GM21786 (cell line): ENCODE results near the gene LDLRAD1.
"Not testable (repeated sequence)": the region's sequence is repeated elsewhere in the genome, so short reads cannot be mapped to it uniquely, and the experiment has no call there.

Source experiments
- ATAC-seq: cut with Tn5 transposase; IDR thresholded peaks from one replicate; pipeline ENCODE4 v1.9.1; 2021; ENCODE audit not compliant: unreplicated experiment

The LDLRAD1 gene

GRCh38 chr1:53994516-53994915 is 23.5 kb downstream of the LDLRAD1 start:
- not testable (repeated sequence) for ATAC-seq

DNA sequence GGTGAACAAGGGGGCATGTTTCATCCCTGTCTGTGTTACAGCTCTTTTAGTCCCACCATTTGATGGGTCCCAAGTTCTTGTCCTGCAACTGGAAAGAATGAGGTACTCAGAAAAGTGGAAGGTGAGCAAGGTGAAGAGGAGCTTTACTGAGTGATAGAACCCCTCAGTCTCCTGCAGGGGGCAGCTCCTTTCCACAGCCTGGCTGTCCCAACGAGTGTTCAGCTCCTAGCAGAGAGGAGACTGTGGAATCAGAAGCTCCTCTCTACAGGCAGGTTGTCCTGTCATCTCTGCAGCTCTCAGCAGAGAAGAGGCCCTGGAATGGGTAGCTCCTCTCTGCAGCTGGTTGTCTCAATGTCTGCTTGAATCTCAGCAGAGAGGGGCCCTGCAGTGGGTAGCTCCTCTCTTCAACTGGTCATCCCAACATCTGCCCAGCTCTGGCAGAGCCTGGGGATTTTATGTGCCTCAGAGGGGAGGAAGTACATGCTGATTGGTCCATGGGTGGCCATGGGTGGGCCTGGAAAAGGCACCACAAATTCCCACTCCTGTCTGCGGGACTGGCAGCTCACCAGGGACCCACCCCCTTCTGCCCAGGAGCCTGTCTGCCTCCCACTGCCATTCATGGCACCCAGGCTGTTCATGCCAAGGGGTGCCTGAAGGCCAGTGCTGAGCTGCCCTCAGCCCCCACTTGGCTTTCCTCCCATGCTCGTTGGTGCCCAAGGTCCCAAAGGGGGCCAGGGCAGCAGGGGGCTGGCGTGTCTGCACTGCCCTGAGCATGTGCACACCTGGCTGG is 25.7 kb downstream of the LDLRAD1 start:
- no peak for ATAC-seq

DNA sequence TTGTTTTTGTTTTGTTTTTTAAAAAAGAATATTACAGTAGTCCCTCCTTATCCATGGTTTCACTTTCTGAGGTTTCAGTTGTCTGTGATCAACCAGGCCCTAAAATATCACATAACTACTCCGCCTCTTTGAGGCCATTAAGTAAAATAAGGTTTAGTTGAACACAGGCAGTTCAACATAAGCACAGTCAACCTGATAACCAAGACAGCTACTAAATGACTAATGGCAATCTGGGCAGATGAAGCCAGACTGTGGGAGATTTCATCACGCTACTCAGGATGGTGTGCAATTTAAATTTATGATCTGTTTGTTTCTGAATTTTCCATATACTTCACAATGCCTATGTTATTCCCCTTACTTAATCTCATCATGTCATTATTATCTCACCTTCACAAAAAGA is 30.1 kb downstream of the LDLRAD1 start:
- no peak for ATAC-seq

- ATAC-seq = no peak
Measured at GRCh38 chr1:53986458-53986857, 31.5 kb downstream of the LDLRAD1 start.

DNA sequence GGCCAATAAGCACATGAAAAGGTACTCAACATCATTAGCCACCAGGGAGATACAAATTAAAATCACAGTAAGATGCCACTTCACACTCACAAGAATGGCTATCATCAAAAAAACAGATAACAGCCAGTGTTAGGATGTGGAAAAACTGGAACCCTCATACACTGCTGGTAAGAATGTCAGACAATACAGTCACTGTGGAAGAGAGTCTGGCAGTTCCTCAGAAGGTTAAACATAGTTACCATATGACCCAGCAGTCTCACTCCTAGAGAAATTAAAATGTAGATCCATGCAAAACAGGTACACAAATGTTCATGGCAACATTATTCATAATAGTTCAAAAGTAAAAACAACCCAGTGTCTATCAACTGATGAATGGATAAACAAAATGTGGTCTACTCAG is 33.3 kb downstream of the LDLRAD1 start:
- ATAC-seq = no peak

DNA sequence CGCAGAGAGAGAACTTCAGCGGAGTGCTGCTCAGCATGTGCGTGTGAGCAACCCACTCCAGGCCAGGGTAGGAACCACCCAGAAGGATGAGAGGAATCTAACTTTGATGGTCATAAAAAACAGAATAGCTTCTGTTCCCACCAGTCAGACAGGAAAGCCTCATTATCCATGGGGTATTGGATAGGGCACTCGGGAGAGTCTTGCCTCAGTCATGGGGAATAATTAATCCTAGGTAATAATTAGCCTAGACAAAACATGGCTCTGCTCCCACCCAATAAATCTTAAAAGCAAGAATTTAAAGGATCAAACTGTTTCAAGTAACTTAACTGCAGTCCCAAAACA is 35.3 kb downstream of the LDLRAD1 start:
- ATAC-seq = no peak

DNA sequence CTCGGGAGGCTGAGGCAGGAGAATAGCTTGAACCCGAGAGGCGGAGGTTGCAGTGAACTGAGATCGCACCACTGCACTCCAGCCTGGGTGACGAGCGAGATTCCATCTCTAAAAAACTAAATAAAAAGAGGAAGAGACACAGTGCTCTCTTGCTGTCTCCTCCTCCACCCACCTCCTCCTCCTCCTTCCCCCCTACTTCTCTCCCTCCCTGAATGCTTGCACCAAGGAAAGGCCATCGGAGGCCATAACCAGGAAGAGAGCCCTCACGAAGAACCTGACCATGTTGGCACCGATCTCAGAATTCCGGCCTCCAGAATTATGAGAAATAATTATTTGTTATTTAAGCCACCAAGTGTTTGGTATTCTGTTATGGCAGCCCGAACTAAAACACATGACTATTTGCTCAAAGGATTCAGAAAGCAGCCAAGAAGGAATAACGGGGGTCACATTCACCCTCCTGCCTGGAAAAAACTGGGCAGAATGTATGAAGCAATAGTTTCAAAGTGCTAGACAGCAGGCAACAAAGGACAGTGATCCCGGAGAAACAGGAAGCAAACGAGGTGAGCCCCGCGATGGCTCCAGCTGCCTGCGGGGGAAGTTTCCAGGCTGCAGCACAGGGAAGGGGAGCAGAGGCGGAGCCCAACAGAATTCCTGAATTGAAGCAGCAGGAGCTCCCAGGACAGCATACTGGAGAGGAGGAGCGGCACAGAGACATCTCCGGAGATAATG is 35.8 kb downstream of the LDLRAD1 start:
- ATAC-seq = no peak

DNA sequence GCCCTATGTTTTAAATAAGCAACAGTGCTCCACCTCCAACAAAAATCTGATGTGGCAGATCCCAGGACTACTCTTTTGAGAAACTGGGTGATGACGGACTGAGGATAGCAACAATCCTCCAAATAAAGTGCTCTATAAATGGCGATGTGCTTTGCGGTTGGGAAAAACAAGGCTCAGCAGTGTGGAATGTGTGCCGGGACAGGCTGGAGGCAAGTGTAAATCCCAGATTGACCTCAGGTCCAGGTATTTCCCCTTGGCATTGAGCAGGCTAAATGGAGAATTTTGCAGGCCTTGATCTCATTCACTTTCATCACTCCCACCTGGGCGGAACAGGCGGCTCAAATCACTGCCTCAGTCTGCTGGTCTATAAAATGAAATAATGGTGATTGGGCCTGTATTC is 36.8 kb downstream of the LDLRAD1 start:
- ATAC-seq = no peak

DNA sequence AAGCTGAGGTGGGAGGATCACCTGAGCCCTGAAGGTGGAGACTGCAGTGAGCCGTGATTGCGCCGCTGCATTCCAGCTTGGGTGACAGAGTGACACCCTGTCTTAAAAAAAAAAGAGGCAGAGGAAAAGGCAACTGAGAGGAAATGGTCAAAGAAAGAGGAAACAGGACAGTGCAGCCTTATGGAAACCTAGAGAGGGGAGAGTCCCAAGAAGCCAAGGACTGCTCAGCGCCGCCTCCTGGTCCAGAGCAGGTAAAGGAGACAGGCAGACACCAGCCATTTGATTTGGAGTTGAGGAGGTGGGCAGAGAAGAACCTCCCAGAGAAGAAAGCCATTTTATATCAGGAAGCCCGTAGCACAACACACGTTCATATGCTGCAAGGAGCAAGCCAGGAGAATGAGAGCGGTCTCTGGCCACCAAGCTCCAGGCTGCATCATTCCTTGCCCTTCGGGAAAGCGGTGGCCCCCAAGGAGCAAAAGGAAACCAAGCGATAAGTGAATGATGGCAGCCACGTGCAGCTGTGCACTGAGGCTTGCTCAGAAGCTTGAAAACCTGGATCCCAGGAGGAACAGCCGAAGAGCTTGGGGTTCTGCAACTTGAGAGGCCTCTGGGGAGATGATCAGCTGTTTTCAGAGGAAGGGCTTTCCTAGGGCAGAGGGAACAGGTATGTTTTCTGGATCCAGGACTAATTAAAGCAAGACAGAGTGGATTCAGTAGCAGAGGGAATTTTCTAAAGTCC is 38.1 kb downstream of the LDLRAD1 start:
- ATAC-seq = no peak

GRCh38 chr1:53975861-53976260 is 42.1 kb downstream of the LDLRAD1 start:
- ATAC-seq = no peak

GRCh38 chr1:53971718-53972117 is 46.3 kb downstream of the LDLRAD1 start:
- ATAC-seq = no peak

DNA sequence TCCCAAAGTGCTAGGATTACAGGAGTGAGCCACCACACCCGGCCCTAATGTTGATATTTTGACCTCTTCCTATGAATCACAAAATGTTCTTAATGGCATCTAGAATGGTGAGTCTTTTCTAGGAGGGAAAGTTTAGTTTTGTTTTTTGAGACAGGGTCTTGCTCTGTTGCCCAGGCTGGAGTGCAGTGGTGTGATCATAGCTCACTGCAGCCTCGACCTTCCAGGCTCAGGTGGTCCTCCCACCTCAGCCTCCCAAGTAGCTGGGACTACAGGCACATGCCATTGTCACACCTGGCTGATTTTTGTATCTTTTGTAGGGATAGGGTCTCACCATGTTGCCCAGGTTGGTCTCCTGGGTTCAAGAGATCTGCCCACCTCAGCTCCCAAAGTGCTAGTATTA is 48.7 kb downstream of the LDLRAD1 start:
- ATAC-seq = not testable (repeated sequence)

DNA sequence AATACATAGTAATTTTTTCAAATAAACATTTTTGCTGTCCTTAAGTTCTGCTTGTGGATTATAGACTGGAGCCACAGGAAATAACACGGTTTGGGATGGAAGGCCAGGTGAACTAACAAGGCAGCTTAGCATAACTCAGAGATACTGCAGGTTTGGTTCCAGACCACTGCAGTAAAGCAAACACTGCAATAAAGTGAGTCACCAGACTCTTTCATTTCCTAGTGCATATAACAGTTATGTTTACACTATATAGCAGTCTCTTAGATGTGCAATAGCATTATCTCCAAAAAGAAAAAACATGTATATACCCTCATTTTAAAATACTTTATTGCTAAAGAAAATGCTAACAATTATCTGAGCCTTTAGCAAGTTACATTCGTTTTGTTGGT is 49.9 kb downstream of the LDLRAD1 start:
- ATAC-seq = no peak

DNA sequence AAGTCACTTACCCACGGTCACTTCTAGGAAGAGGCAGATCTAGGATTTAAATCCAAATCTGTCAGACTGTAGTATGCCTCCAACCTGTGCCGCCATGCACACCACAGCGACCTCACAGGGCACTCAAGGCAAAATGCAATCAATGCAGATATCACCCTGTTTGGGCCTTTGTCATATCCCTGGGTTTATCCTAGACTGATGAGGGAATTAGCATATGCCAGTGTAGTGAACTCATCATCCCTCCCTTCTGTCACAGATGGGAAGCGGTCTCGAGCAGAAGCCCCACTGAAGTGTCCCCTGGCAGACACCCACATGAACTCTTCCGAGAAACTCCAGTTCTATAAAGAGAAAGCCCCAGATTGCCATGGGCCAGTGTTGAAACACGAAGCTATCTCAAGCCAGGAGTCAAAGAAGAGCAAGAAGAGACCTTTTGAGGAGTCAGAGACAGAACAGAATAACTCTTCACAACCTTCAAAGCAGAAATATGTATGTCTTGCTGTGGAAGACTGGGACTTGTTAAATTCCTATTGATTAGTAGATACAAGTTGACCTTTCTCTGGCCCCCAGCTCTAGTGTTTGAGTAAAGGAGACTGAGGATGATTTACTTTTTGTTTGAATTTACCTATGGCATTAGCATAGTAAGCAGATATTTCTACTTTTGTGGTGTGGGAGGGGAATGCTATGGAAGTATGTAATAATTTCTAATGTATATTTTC is 50.4 kb downstream of the LDLRAD1 start:
- ATAC-seq = no peak

- no peak for ATAC-seq
Measured at GRCh38 chr1:53966794-53967193, 51.2 kb downstream of the LDLRAD1 start.

DNA sequence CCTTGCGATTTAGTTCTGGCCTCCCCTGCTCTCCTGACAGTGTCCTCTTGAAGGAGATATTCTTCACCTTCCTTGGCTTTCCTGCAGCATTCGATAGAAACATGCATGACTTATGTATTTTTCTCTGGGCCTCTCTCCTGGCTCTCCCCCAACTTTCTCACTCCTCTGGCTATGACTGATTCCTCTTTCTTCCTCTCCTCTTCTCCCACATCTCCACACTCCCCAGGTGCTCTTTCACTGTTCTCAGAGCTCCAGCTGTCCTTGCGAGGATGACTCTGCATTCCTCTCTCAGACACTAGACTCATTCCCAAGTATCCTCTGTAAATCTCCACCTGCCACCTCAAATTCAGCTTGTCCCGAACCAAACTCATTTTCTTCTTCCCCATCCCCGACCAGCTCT is 53.9 kb downstream of the LDLRAD1 start:
- no peak for ATAC-seq

- no peak for ATAC-seq
Measured at GRCh38 chr1:53963460-53963859, 54.5 kb downstream of the LDLRAD1 start.

DNA sequence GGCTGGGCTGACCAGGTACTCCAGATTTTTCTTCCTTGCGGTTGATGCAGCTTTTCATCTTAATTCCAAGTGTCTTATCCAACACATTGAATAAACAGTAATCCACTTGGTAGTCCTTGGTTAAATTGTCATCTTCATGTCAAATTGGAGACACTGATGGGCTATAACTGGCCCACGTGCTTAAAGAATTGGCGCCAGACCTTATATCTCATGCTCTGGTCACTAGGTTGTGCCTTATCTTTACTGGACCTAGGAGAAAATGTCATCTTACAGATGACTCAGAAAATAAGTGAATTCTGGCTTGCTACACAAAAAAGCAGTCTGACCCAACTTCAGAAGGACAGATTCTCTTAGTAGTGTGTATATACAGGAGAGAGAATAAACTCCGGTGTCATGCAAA is 55.6 kb downstream of the LDLRAD1 start:
- no peak for ATAC-seq

DNA sequence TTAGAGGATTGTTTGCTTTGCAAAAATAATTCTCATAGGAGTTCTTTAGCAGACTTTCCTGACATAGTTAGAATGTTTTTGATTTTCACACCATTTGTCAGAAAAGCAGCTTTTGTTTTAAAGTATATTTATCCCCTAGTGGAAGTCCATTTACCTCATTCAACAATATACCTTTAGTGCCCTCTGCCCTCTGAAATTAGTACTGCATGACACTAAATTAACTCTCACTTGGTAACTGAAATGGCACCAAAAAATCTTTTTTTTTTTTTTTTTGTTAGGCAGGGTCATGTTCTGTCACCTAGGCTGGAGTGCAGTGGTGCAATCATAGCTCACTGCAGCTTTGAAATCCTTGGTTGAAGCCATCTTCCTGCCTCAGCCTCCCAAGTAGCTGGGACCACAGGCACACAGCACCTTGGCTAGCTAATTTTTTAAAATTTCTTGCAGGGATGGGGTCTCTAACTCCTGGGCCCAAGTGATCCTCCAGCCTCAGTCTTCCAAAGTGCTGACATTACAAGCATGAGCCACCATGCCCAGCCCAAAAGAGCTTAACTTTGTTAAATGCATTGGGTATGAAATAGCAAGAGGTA is 58.2 kb downstream of the LDLRAD1 start:
- no peak for ATAC-seq
